Spleen (tissue), 7 donors: ENCODE data around the gene GTF2I.
"Not testable (repeated sequence)": the region's sequence is repeated elsewhere in the genome, so short reads cannot be mapped to it uniquely, and the experiment has no call there.

ENCODE experiments used
- CTCF ChIP-seq, 11 experiments: fragments of 200-600 bp in 7 of 11; fragments of 450-650 bp in 4 of 11; sonication (generic) in 4 of 11; IDR thresholded peaks in 8 of 11; conservative IDR thresholded peaks in 3 of 11; 1 replicate in 7 of 11; 2 replicates in 4 of 11; pipeline versions ENCODE4 v1.4.0 to v1.8.0; 2016 to 2021; ENCODE audit warnings: antibody characterized with exemption in 11 of 11, inconsistent platforms in 4 of 11, mild to moderate bottlenecking in 1 of 11
- POLR2A ChIP-seq, 3 donors: fragments of 450-650 bp; IDR thresholded peaks; one replicate each; pipeline ENCODE4 v1.5.1; 2017; ENCODE audit warnings: antibody characterized with exemption in 3 of 3, mild to moderate bottlenecking in 1 of 3
- donor health status: DM: no; HTN: no; CAD: no; lungs with moderate emphysema.
- donor health status: DM: no; HTN: no; CAD: no.
- donor health status: DM: no; HTN: no; CAD: no.

- not testable (repeated sequence) for TF ChIP-seq POLR2A (IDR thresholded peaks at IDR 0.05); CTCF (IDR thresholded peaks at IDR 0.05 in 8 of 11, conservative IDR thresholded peaks at IDR 0.05 in 3 of 11)
Observed at GRCh38 chr7:74775111-74775510, 117.6 kb downstream of the GTF2I start.
